Mononuclear cell (primary cell): ENCODE measurements around the gene CCER1. TPM values are rescaled to one million over a fixed set of nuclear protein-coding genes. Genes with fewer than 3 reads are reported as not detected.

Source experiments
- H3K27me3 ChIP-seq: 2 replicates; pipeline ENCODE4 v1.6.0; 2011; ENCODE audit warnings: low read length, control low read depth; ENCODE audit not compliant: insufficient read depth
- H3K4me1 ChIP-seq: 2 replicates; pipeline ENCODE4 v1.5.1; 2011; ENCODE audit warnings: mild to moderate bottlenecking, low read length, control low read depth; ENCODE audit not compliant: insufficient read depth
- H3K4me3 ChIP-seq: 2 replicates; pipeline ENCODE4 v1.5.1; 2011; ENCODE audit warnings: mild to moderate bottlenecking, low read length, moderate library complexity
- H3K9me3 ChIP-seq: 2 replicates; pipeline ENCODE4 v1.5.1; 2011; ENCODE audit warnings: low read depth, mild to moderate bottlenecking, control low read depth, low read length
- total RNA-seq: library from RNA; depleted of rRNA; stranded (reverse); fragments of >200 nt; gene quantifications from one replicate; pipeline ENCODE4 v1.2.3, GENCODE V29; 2012

CCER1 gene
- total RNA-seq, 1 donor, result not detected

- Histone ChIP-seq H3K4me1 (no peaks in the 10 kb centered on the region), H3K9me3 (no peaks in the 10 kb centered on the region), H3K4me3 (no peak overlapping the region), H3K27me3 (no peaks in the 10 kb centered on the region)
Measured at GRCh38 chr12:90953956-90954421, 987 bp downstream of the CCER1 start.

DNA sequence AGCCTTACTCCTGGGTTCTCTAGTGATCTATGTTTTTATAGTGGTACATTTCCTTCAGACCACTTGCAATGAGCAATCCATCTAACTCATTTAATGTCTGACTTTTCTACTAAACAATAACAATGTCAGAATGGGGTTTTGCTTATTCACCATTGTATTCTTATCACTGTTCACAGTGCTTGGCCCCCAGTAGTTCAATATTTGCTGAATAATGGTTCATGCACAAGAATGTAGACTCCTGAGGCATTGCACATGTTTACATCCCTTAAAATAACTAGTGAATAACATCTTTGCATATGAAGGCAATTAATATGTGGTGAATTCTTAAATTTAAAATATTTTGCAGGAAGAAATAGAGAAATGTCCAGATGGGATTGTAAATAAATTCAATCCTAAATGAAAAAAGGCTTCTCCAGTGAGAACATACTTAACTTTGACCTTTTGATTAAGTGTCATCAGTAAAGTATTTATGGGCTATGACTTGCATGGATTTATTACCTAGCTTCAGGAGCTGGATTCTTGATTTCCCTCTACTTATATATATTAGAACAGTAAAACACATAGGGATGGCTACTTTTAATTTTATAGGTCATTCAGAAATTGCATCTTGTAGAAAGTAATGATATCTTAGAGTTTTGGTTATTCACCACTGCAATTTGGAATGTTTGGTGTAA, 3.4 kb downstream of the CCER1 start:
- H3K27me3 ChIP-seq, result no peaks in the 10 kb centered on the region
- no peaks in the 10 kb centered on the region for H3K4me1 ChIP-seq
- H3K9me3 ChIP-seq, result no peaks in the 10 kb centered on the region
- H3K4me3 ChIP-seq, result no peak overlapping the region

- Histone ChIP-seq H3K4me3 (no peak overlapping the region), H3K27me3 (no peaks in the 10 kb centered on the region), H3K4me1 (no peaks in the 10 kb centered on the region), H3K9me3 (no peaks in the 10 kb centered on the region)
Measured at GRCh38 chr12:90947869-90948268, 7.1 kb downstream of the CCER1 start.

- no peaks in the 10 kb centered on the region for H3K4me1 ChIP-seq
- H3K4me3 ChIP-seq, result no peak overlapping the region
- no peaks in the 10 kb centered on the region for H3K9me3 ChIP-seq
- H3K27me3 ChIP-seq, result no peaks in the 10 kb centered on the region
Measured at GRCh38 chr12:90945070-90945649, 9.8 kb downstream of the CCER1 start.

DNA sequence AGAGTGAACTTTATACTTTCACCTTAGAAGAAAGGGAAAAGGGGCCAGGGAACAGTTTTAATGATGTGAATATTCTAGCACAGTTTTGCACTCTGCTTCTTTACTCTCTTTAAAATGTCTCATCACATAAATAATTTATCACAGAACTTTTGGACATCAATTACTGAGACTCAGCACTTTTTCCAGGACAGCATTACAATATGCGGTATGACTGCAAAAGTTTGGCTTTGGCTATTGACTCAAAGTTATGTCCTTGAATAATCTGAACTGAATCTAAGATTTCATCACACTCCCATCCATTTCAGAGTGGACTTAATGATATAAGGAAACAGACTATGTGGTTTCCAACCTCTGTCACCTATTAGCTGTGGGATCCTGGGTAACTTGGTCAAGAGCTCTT, 11.7 kb downstream of the CCER1 start:
- Histone ChIP-seq H3K4me3 (no peak overlapping the region), H3K4me1 (no peaks in the 10 kb centered on the region), H3K9me3 (no peaks in the 10 kb centered on the region), H3K27me3 (no peaks in the 10 kb centered on the region)

- no peak overlapping the region for H3K4me3 ChIP-seq
- no peaks in the 10 kb centered on the region for H3K9me3 ChIP-seq
- no peaks in the 10 kb centered on the region for H3K27me3 ChIP-seq
- H3K4me1 ChIP-seq, result no peaks in the 10 kb centered on the region
Measured at GRCh38 chr12:90940872-90941499, 14.0 kb downstream of the CCER1 start.

DNA sequence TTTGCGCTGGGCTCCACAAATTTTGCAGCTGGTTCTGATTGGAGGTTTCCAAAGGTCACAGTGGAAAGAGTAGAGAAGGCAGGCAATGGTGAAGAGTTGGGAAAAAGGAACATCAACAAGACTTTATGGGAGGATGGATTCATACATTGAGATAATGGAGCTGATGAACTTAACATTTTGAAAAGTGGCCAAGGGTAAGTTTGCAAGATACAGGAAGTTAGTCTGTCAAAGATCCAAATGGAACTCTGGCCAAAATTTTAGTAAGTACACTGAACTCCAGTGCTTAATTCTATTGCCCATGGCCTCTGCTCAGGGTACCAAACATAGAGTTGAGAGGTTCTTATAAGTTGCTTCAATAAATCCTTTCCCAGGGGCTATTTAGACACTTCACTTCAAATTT, 15.6 kb downstream of the CCER1 start:
- H3K9me3 ChIP-seq, result no peaks in the 10 kb centered on the region
- no peaks in the 10 kb centered on the region for H3K4me1 ChIP-seq
- no peak overlapping the region for H3K4me3 ChIP-seq
- H3K27me3 ChIP-seq, result no peaks in the 10 kb centered on the region

- Histone ChIP-seq H3K4me3 (no peak overlapping the region), H3K27me3 (no peaks in the 10 kb centered on the region), H3K4me1 (no peaks in the 10 kb centered on the region), H3K9me3 (no peaks in the 10 kb centered on the region)
Measured at GRCh38 chr12:90938451-90938850, 16.5 kb downstream of the CCER1 start.

DNA sequence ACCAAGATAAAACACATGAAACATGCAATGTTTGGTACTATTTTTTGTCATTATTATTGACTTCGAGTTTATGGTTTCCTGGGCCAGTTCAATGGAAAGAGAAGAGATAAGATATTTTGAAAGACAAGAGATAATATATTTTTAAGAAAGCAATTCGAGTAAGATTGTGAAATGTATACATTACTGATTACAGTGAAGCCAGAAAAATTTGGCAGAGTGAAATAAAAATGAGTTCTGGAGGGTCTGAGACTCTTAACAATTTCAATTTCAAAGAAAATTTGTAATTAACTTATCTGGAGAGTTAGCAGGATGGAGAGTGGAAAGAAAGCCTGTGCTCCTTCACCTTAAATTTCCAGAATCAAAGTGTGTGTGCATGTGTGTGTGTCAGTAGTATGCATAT, 17.3 kb downstream of the CCER1 start:
- no peaks in the 10 kb centered on the region for H3K4me1 ChIP-seq
- H3K27me3 ChIP-seq, result no peaks in the 10 kb centered on the region
- H3K9me3 ChIP-seq, result no peaks in the 10 kb centered on the region
- H3K4me3 ChIP-seq, result no peak overlapping the region

- H3K9me3 ChIP-seq, result no peaks in the 10 kb centered on the region
- H3K4me1 ChIP-seq, result no peaks in the 10 kb centered on the region
- H3K4me3 ChIP-seq, result no peak overlapping the region
- no peaks in the 10 kb centered on the region for H3K27me3 ChIP-seq
Measured at GRCh38 chr12:90936230-90937005, 18.6 kb downstream of the CCER1 start.

DNA sequence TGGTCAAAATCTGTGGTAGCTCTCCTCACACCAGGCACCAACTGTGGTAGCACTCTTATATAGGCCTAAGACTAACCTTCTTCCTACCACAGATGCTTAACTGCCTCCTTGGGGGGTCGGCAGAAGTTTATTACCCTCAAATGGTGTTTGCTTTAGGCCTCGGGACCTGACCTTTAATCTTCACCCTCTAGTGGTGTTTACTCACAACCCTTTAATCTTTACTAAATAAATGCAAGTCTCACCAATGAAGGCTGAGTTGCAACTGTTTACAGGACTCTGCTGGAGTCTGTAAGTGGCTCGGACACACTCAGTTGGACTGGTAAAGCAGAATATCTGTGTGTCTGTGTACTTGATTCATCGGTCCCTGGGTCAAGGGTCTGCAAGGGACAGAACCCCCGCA, 29.4 kb downstream of the CCER1 start:
- no peak overlapping the region for H3K4me3 ChIP-seq
- no peaks in the 10 kb centered on the region for H3K9me3 ChIP-seq
- H3K27me3 ChIP-seq, result no peaks in the 10 kb centered on the region
- no peaks in the 10 kb centered on the region for H3K4me1 ChIP-seq

DNA sequence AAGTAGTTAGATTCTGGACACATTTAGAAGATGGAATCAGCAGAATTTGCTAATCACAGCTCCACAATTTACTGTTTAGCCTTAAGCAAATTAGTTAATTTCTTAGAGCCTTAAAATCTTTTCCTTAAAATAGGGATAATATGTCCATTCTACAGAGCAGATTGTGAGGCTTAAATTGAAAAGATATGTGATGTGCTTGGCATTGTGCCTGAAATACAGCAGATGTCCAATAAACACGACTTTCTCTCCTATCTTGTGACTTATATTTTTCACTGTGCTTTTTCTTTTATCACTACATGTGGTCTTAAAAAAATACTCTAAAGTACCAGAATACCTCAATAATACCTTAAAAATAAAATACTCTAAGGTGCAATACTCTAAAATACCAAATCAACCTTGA, 30.6 kb downstream of the CCER1 start:
- no peaks in the 10 kb centered on the region for H3K9me3 ChIP-seq
- no peaks in the 10 kb centered on the region for H3K27me3 ChIP-seq
- H3K4me1 ChIP-seq, result no peaks in the 10 kb centered on the region
- no peak overlapping the region for H3K4me3 ChIP-seq

DNA sequence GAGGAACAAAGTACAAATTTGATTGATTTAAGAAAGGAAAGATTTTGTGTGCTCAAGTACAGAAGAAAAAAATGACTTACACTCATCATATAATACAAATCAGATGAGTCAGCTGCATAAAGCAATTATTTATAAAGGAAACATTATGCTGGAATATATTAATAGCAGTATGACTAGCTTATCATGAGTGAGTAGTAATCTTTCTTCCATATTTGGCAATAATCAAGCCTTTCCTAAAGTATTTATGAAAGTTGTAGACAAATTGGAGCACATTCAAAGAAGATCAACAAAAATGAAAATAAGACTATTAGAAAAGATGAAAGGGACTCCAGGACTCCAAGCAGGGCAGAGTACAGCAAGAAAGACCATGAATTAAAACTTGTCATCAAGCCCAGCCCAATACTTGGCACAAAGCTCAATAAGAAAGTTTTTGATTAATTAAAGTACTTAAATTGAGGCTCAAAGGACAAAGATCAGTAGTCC, 32.8 kb downstream of the CCER1 start:
- Histone ChIP-seq H3K4me3 (no peak overlapping the region), H3K9me3 (no peaks in the 10 kb centered on the region), H3K4me1 (no peaks in the 10 kb centered on the region), H3K27me3 (no peaks in the 10 kb centered on the region)

GRCh38 chr12:90921536-90921935, 33.4 kb downstream of the CCER1 start:
- Histone ChIP-seq H3K9me3 (no peaks in the 10 kb centered on the region), H3K4me3 (no peak overlapping the region), H3K4me1 (no peaks in the 10 kb centered on the region), H3K27me3 (no peaks in the 10 kb centered on the region)

DNA sequence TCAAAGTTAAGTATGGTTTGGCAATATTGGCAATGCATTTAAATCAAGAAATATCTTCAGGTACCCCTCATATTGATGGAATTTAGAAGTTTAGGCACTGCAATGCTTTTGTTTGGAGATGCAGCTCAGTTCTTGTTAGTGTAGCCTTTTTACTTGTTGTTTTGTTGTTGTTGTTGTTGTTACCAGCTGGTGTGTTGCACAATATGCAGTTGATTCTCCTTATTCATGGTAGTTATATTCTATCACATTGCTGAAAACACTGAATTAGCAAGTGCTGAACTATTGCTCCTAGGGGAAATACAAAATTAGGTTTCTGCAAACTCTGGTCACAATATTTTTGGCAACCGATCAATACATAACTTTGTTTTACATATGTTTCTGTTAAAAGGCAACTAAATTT, 34.8 kb downstream of the CCER1 start:
- Histone ChIP-seq H3K4me1 (no peaks in the 10 kb centered on the region), H3K4me3 (no peak overlapping the region), H3K27me3 (no peaks in the 10 kb centered on the region), H3K9me3 (no peaks in the 10 kb centered on the region)
